Skeletal muscle tissue (tissue), 4 donors: ENCODE measurements around the gene HECTD4. TPM values are rescaled to one million over a fixed set of nuclear protein-coding genes. Genes with fewer than 3 reads are reported as not detected.

Experiments
- H3K27ac ChIP-seq: one replicate; pipeline ENCODE4 v1.7.0; 2013; ENCODE audit warnings: mild to moderate bottlenecking, low read depth, low read length, inconsistent platforms
- H3K27me3 ChIP-seq, 3 donors: one replicate each; pipeline ENCODE4 v1.7.0; 2013; ENCODE audit warnings: low read length in 3 of 3; ENCODE audit not compliant: control insufficient read depth in 3 of 3, insufficient read depth in 3 of 3
- H3K36me3 ChIP-seq, 3 donors: one replicate each; pipeline ENCODE4 v1.7.0; 2013; ENCODE audit warnings: low read length in 3 of 3; ENCODE audit not compliant: control insufficient read depth in 3 of 3, insufficient read depth in 3 of 3
- H3K4me1 ChIP-seq, 3 donors: one replicate each; pipeline ENCODE4 v1.7.0; 2013; ENCODE audit warnings: low read length in 3 of 3, mild to moderate bottlenecking in 3 of 3; ENCODE audit not compliant: control insufficient read depth in 3 of 3, insufficient read depth in 3 of 3
- H3K4me3 ChIP-seq, 3 donors: one replicate each; pipeline ENCODE4 v1.7.0; 2013; ENCODE audit warnings: low read length in 3 of 3
- H3K9ac ChIP-seq, 3 donors: one replicate each; pipeline ENCODE4 v1.7.0; 2013; ENCODE audit warnings: low read length in 3 of 3, mild to moderate bottlenecking in 3 of 3, moderate library complexity in 2 of 3, low read depth in 1 of 3
- H3K9me3 ChIP-seq, 3 donors: one replicate each; pipeline ENCODE4 v1.7.0; 2013; ENCODE audit warnings: low read length in 3 of 3; ENCODE audit not compliant: control insufficient read depth in 3 of 3
- total RNA-seq: library from RNA; depleted of rRNA; stranded (reverse); fragments of >200 nt; gene quantifications from one replicate; pipeline ENCODE4 v1.2.3, GENCODE V29; 2014
- donor health status: Osteomylitis.

HECTD4 gene
- total RNA-seq, 1 donor from 2014 or later, result 63.7 TPM

GRCh38 chr12:112381406-112381882 lies 787 bp downstream of the HECTD4 start:
- H3K9ac ChIP-seq, result peak overlapping the region; percentile 74 to 90 (median 79)
- peaks cover 5 to 17% (median 14%) of the 10 kb centered on the region in 3 donors for H3K4me1 ChIP-seq
- no peaks in the 10 kb centered on the region for H3K36me3 ChIP-seq
- H3K4me3 ChIP-seq, result peak overlapping the region; percentile 61 to 89 (median 81)
- no peaks in the 10 kb centered on the region for H3K27me3 ChIP-seq
- H3K27ac ChIP-seq, result peak overlapping the region; percentile 69
- no peaks in the 10 kb centered on the region for H3K9me3 ChIP-seq

- Histone ChIP-seq H3K36me3 (no peaks in the 10 kb centered on the region), H3K4me1 (peaks cover 5 to 17% (median 14%) of the 10 kb centered on the region in 3 donors), H3K27ac (peak overlapping the region; percentile 69), H3K27me3 (no peaks in the 10 kb centered on the region), H3K4me3 (peak overlapping the region; percentile 61 to 89 (median 81)), H3K9me3 (no peaks in the 10 kb centered on the region), H3K9ac (peak overlapping the region; percentile 74 to 90 (median 79))
These were observed 1.4 kb downstream of the HECTD4 start for GRCh38 chr12:112380663-112381405.

- H3K9me3 ChIP-seq, result no peaks in the 10 kb centered on the region
- H3K4me1 ChIP-seq, result peaks cover 6 to 8% (median 6%) of the 10 kb centered on the region in 3 donors
- H3K27ac ChIP-seq, result no peak overlapping the region
- no peaks in the 10 kb centered on the region for H3K27me3 ChIP-seq
- H3K9ac ChIP-seq, result no peak overlapping the region
- H3K4me3 ChIP-seq, result no peak overlapping the region
- no peaks in the 10 kb centered on the region for H3K36me3 ChIP-seq
These were observed 7.1 kb downstream of the HECTD4 start for GRCh38 chr12:112375105-112375504.

- Histone ChIP-seq H3K27ac (no peak overlapping the region), H3K4me3 (no peak overlapping the region), H3K27me3 (no peaks in the 10 kb centered on the region), H3K36me3 (no peaks in the 10 kb centered on the region), H3K9me3 (no peaks in the 10 kb centered on the region), H3K9ac (peak overlapping the region in 1 of 3 donors; percentile 8), H3K4me1 (peaks cover 6 to 8% (median 6%) of the 10 kb centered on the region in 3 donors)
These were observed 8.0 kb downstream of the HECTD4 start for GRCh38 chr12:112374166-112374740.

GRCh38 chr12:112370868-112371510 lies 11.2 kb downstream of the HECTD4 start:
- no peak overlapping the region for H3K27ac ChIP-seq
- no peaks in the 10 kb centered on the region for H3K9me3 ChIP-seq
- H3K9ac ChIP-seq, result no peak overlapping the region
- peaks cover 6 to 12% (median 9%) of the 10 kb centered on the region in 3 donors for H3K4me1 ChIP-seq
- no peaks in the 10 kb centered on the region for H3K27me3 ChIP-seq
- H3K4me3 ChIP-seq, result no peak overlapping the region
- no peaks in the 10 kb centered on the region for H3K36me3 ChIP-seq

- no peak overlapping the region for H3K27ac ChIP-seq
- no peak overlapping the region for H3K4me3 ChIP-seq
- no peak overlapping the region for H3K9ac ChIP-seq
- H3K27me3 ChIP-seq, result no peaks in the 10 kb centered on the region
- no peaks in the 10 kb centered on the region for H3K36me3 ChIP-seq
- no peaks in the 10 kb centered on the region for H3K9me3 ChIP-seq
- peaks cover 6 to 12% (median 9%) of the 10 kb centered on the region in 3 donors for H3K4me1 ChIP-seq
These were observed 12.0 kb downstream of the HECTD4 start for GRCh38 chr12:112370199-112370598.

- Histone ChIP-seq H3K4me1 (peaks cover 3 to 6% (median 6%) of the 10 kb centered on the region in 3 donors), H3K27ac (no peak overlapping the region), H3K9me3 (no peaks in the 10 kb centered on the region), H3K9ac (no peak overlapping the region), H3K36me3 (no peaks in the 10 kb centered on the region), H3K27me3 (no peaks in the 10 kb centered on the region), H3K4me3 (no peak overlapping the region)
These were observed 13.4 kb downstream of the HECTD4 start for GRCh38 chr12:112368856-112369255.

GRCh38 chr12:112367965-112368364 lies 14.3 kb downstream of the HECTD4 start:
- H3K9me3 ChIP-seq, result no peaks in the 10 kb centered on the region
- H3K9ac ChIP-seq, result no peak overlapping the region
- no peaks in the 10 kb centered on the region for H3K36me3 ChIP-seq
- H3K4me3 ChIP-seq, result no peak overlapping the region
- no peaks in the 10 kb centered on the region for H3K27me3 ChIP-seq
- peaks cover 3 to 6% (median 3%) of the 10 kb centered on the region in 3 donors for H3K4me1 ChIP-seq
- H3K27ac ChIP-seq, result no peak overlapping the region

- no peaks in the 10 kb centered on the region for H3K4me1 ChIP-seq
- H3K27ac ChIP-seq, result no peak overlapping the region
- no peak overlapping the region for H3K4me3 ChIP-seq
- H3K9me3 ChIP-seq, result no peaks in the 10 kb centered on the region
- no peaks in the 10 kb centered on the region for H3K36me3 ChIP-seq
- no peak overlapping the region for H3K9ac ChIP-seq
- H3K27me3 ChIP-seq, result no peaks in the 10 kb centered on the region
These were observed 19.9 kb downstream of the HECTD4 start for GRCh38 chr12:112362310-112362709.

GRCh38 chr12:112361271-112361670 lies 21.0 kb downstream of the HECTD4 start:
- H3K9me3 ChIP-seq, result no peaks in the 10 kb centered on the region
- no peaks in the 10 kb centered on the region for H3K36me3 ChIP-seq
- no peaks in the 10 kb centered on the region for H3K4me1 ChIP-seq
- no peaks in the 10 kb centered on the region for H3K27me3 ChIP-seq
- H3K4me3 ChIP-seq, result no peak overlapping the region
- no peak overlapping the region for H3K9ac ChIP-seq
- no peak overlapping the region for H3K27ac ChIP-seq
